ENCODE measurements around the gene MICU2. TPM values are rescaled to one million over a fixed set of nuclear protein-coding genes. Genes with fewer than 3 reads are reported as not detected.

Gene MICU2
- total RNA-seq, 2 experiments from 2014 or later, result 37.5 to 51.3 TPM

- TF ChIP-seq CTCF (conservative IDR thresholded peaks at IDR 0.05; ENCODE audit: low read length) (no peak), EZH2phosphoT487 (IDR thresholded peaks at IDR 0.05; ENCODE audit: borderline replicate concordance, low read depth, low read length) (no peak)
- Histone ChIP-seq H3K27ac (ENCODE audit: low read depth, low read length, poor library complexity, severe bottlenecking) (no peak overlapping the region), H4K20me1 (ENCODE audit: insufficient read depth, low read length) (no peaks in the 10 kb centered on the region; the same call in 1 of the 2 replicates), H3K79me2 (ENCODE audit: insufficient read depth, low read depth, low read length) (no peaks in the 10 kb centered on the region), H2AFZ (ENCODE audit: low read length) (no peak overlapping the region), H3K9me3 (ENCODE audit: low read length) (no peaks in the 10 kb centered on the region), H3K4me2 (ENCODE audit: low read length) (no peak overlapping the region), H3K4me3 (ENCODE audit: low read depth, low read length, poor library complexity, severe bottlenecking) (no peak overlapping the region), H3K4me1 (ENCODE audit: insufficient read depth, low read length, poor library complexity, severe bottlenecking) (no peaks in the 10 kb centered on the region), H3K9me2 (ENCODE audit: insufficient read depth, low read length) (no peaks in the 10 kb centered on the region), H3K36me3 (ENCODE audit: insufficient read depth, low read length) (no peaks in the 10 kb centered on the region)
- ChIA-PET CTCF (ENCODE audit: unreplicated experiment) (no interaction called here), POLR2A (interaction anchor here (0.6 kb wide), 1 partner anchor 50 kb away, joined by 3 read pairs; no protein-coding TSS in a partner anchor)
- BruUV-seq (replicated peaks), result no TSS peak
- DNase-seq (ENCODE audit: low spot score), result no peak
- intact Hi-C loops (cut with micrococcal nuclease; ENCODE audit: unreplicated experiment), result loop anchor here (2.0 to 10.0 kb wide), 4 partner anchors 31 to 1158 kb away; partner anchors contain the start of gene FGF9
Observed at GRCh38 chr13:21639561-21639960, 35.6 kb upstream of the MICU2 start.

GRCh38 chr13:21638319-21639282, 34.6 kb upstream of the MICU2 start:
- intact Hi-C loops (cut with micrococcal nuclease; ENCODE audit: unreplicated experiment), result loop anchor here (2.0 to 10.0 kb wide), 4 partner anchors 32 to 1159 kb away; partner anchors contain the start of gene FGF9
- BruUV-seq (replicated peaks), result no TSS peak
- no peak overlapping the region for H3K4me2 ChIP-seq (ENCODE audit: low read length)
- H2AFZ ChIP-seq (ENCODE audit: low read length), result no peak overlapping the region
- peak; percentile 40 for DNase-seq (ENCODE audit: low spot score)
- no peak overlapping the region for H3K4me3 ChIP-seq (ENCODE audit: low read depth, low read length, poor library complexity, severe bottlenecking)
- ChIA-PET POLR2A (interaction anchor here (0.7 to 1.4 kb wide), 2 partner anchors 14 to 189 kb away, joined by 3 read pairs; no protein-coding TSS in a partner anchor), CTCF (ENCODE audit: unreplicated experiment) (no interaction called here)
- no peaks in the 10 kb centered on the region for H3K9me2 ChIP-seq (ENCODE audit: insufficient read depth, low read length)
- no peaks in the 10 kb centered on the region for H3K4me1 ChIP-seq (ENCODE audit: insufficient read depth, low read length, poor library complexity, severe bottlenecking)
- H3K27ac ChIP-seq (ENCODE audit: low read depth, low read length, poor library complexity, severe bottlenecking), result no peak overlapping the region
- no peaks in the 10 kb centered on the region for H3K36me3 ChIP-seq (ENCODE audit: insufficient read depth, low read length)
- H4K20me1 ChIP-seq (ENCODE audit: insufficient read depth, low read length), result no peaks in the 10 kb centered on the region; the same call in 1 of the 2 replicates
- TF ChIP-seq CTCF (conservative IDR thresholded peaks at IDR 0.05; ENCODE audit: low read length) (peak; percentile 95), EZH2phosphoT487 (IDR thresholded peaks at IDR 0.05; ENCODE audit: borderline replicate concordance, low read depth, low read length) (no peak)
- H3K79me2 ChIP-seq (ENCODE audit: insufficient read depth, low read depth, low read length), result no peaks in the 10 kb centered on the region
- no peaks in the 10 kb centered on the region for H3K9me3 ChIP-seq (ENCODE audit: low read length)

Measured in OCI-LY7 (cell line).